ENCODE measurements around the gene C20orf204.

C20orf204 gene

DNA sequence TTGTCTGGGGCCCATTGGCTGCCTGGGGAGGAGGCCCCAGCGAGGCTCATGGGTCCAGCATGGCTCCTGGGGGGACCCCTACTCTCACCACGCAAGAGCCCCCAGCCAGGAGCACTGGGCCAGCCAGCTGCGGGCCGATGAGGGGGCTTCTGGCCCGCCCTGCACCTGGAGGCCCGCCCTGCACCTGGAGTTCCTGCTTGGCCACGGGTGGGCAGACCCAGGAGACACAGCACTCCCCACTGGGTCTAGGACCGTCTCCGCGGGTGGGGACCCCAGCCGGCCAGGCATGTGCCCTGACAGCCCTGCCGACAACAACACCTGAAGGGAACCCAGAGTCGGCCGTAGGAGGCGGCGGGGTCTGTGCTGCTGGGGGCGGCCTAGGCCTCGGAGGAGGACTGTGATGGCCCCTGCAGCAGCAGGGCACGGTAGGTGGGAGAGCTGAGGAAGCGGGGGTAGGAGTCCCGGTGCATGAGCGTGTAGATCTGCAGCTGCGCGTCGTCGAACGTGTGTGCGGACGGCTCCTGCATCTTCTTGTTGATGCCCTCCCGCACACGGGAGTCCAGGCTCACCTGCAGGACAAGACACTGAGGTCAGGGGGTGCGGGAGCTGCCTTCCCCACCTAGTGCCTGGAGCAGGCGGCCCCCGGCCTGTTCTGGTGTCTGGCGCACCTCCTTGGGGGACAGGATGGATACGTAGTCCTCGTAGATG, 37.6 kb downstream of the C20orf204 start:
- Histone ChIP-seq H3K9ac (ENCODE audit: low read depth, low read length) (no peak overlapping the region), H3K36me3 (ENCODE audit: insufficient read depth, low read length) (no peaks in the 10 kb centered on the region), H3K9me3 (ENCODE audit: control insufficient read depth, insufficient read depth, low read length) (no peaks in the 10 kb centered on the region), H3K4me1 (ENCODE audit: insufficient read depth, low read length) (no peaks in the 10 kb centered on the region; the same call in 1 of the 2 replicates)

DNA sequence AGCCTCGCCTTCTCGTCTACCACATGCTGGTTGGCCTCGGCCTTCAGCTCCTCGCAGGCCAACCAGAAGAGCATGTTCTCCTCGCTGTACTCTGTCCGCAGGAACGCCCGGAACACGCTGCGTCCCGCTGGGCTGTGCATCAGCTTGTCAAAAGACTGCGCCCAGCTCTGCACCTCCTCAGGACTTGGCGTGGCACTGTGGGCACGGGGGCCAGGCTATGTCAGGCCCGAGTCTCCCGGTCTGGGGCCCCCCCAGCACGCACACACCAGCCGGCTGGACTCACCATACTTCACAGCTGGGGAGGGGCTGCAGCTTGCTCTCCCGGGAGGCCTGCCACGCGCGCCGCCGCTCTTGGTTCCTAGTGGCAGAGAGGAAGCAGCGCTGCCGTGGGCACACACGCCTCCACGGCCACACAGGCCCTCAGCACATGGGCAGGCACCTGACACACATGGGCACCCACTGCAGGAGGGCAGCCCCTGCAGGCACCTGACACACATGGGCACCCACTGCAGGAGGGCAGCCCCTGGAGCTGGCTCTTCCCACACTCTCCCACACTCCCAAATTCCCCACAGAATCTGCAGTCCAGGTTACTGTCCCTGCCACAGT, 38.3 kb downstream of the C20orf204 start:
- H3K9me3 ChIP-seq (ENCODE audit: control insufficient read depth, insufficient read depth, low read length) = no peaks in the 10 kb centered on the region
- H3K9ac ChIP-seq (ENCODE audit: low read depth, low read length) = no peak overlapping the region
- H3K4me1 ChIP-seq (ENCODE audit: insufficient read depth, low read length) = no peaks in the 10 kb centered on the region; the same call in 1 of the 2 replicates
- no peaks in the 10 kb centered on the region for H3K36me3 ChIP-seq (ENCODE audit: insufficient read depth, low read length)

DNA sequence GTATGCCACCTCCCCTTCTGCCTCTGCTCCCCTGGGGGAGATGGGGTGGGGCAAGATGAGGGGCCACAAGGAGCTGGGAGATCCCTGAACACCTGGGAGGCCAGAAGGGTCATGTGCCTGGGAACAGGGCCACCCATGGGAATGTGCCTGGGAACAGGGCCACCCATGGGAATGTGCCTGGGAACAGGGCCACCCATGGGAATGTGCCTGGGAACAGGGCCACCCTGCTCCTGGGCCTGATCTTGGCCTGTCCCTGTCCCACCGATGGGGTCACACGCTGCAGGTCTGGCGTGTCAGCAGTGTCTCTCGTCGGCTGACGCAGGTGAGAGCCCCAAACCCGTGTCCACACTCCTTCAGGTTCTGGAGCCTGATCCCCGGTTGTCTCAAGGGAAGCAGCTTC, 39.0 kb downstream of the C20orf204 start:
- Histone ChIP-seq H3K9ac (ENCODE audit: low read depth, low read length) (no peak overlapping the region), H3K9me3 (ENCODE audit: control insufficient read depth, insufficient read depth, low read length) (no peaks in the 10 kb centered on the region), H3K36me3 (ENCODE audit: insufficient read depth, low read length) (no peaks in the 10 kb centered on the region), H3K4me1 (ENCODE audit: insufficient read depth, low read length) (no peaks in the 10 kb centered on the region; the same call in 1 of the 2 replicates)

DNA sequence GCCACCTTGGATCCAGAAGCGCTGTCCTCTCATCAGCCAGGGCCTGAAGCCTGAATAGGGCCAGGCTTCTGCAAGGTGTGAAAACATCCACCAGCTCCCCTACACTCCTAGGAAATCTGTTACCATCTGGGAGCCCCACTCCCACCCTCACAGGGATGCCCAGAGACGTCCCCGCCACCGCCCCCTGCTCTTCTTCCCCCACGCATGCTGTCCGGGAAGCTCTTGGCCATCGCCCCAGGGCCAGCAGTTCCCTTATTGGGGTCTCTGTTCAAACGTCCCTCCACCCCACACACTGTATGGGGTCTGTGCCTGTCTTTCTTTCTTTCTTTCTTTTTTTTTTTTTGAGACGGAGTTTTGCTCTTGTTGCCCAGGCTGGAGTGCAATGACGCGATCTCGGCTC, 39.6 kb downstream of the C20orf204 start:
- no peaks in the 10 kb centered on the region for H3K9me3 ChIP-seq (ENCODE audit: control insufficient read depth, insufficient read depth, low read length)
- H3K4me1 ChIP-seq (ENCODE audit: insufficient read depth, low read length) = no peaks in the 10 kb centered on the region; the same call in 1 of the 2 replicates
- H3K9ac ChIP-seq (ENCODE audit: low read depth, low read length) = no peak overlapping the region
- H3K36me3 ChIP-seq (ENCODE audit: insufficient read depth, low read length) = no peaks in the 10 kb centered on the region

DNA sequence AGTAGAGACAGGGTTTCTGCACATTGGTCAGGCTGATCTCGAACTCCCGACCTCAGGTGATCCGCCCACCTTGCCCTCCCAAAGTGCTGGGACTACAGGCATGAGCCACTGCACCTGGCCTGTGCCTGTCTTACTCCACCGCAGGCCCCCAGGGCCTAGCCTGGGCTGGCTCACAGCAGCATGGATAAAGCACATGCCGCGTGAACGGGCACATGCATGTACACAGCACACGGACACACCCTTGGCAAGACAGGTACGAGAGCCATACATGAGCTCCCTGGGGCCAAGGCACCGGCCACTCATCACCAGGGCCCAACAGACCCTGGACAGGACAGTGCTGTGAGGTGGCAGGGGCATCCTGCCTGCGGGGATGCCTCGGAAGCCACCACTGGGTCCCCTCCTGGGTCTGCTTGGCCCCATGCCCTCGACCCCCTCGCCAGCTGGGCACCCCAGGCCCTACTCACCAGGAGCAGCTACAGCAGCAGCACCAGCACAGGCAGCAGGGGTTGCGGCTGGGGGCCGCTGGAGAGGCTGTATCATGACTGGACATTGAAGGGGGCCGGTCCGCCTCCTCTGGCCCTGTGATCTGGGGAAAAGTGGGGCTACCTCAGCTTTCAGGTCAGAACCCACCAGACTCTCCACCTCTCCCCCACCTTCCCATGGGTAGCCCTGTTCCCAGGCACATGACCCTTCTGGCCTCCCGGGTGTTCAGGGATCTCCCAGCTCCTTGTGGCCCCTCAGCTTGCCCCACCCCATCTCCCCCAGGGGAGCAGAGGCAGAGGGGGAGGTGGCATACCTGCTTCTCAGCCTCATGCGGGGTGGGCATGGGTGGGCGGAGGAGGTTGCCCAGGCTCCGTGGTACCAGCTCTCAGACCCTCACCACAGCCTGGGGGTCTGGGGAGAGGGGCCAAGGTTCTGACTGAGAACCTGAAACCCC, 40.3 kb downstream of the C20orf204 start:
- Histone ChIP-seq H3K9ac (ENCODE audit: low read depth, low read length) (no peak overlapping the region), H3K9me3 (ENCODE audit: control insufficient read depth, insufficient read depth, low read length) (no peaks in the 10 kb centered on the region), H3K36me3 (ENCODE audit: insufficient read depth, low read length) (no peaks in the 10 kb centered on the region), H3K4me1 (ENCODE audit: insufficient read depth, low read length) (no peaks in the 10 kb centered on the region; the same call in 1 of the 2 replicates)

DNA sequence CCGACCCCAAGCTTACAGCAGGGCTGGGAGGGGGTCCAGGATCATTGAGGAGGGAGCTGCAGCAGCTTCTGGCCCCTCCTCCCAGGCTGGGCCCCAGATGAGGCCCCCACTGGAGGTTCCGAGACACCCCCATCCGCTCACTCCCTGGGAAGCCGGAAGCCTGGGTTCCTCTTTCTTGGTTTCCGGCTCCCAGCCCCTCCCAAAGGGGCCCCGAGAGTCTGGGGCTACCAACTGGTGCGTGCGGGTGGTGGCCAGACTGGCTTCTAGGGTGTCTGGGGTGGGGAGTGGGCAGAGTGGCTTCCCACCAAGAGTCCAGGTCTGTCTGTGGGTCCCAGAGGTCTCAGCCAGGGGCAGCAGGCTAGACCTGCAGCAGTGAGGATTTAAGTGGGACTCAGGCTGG, 41.1 kb downstream of the C20orf204 start:
- Histone ChIP-seq H3K9ac (ENCODE audit: low read depth, low read length) (no peak overlapping the region), H3K36me3 (ENCODE audit: insufficient read depth, low read length) (no peaks in the 10 kb centered on the region)

DNA sequence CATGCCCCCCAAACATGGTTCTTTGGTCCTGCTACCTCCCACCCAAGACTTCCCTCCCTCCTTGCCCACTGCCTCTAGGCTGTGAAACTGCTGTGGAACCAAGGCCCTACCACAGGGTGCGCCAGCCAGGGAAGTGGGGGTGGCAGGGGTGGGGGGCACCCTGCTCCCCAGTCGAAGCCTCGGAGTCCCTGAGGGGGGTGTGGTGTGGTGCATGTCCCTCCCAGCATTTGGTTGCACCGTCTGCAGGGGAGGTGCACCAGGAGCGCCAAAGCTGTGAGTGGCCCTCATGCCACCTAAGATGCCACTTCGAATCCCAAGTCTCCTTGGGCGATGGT, 41.5 kb downstream of the C20orf204 start:
- no peaks in the 10 kb centered on the region for H3K36me3 ChIP-seq (ENCODE audit: insufficient read depth, low read length)
- H3K9ac ChIP-seq (ENCODE audit: low read depth, low read length) = no peak overlapping the region
- peaks cover 6% of the 10 kb centered on the region; the same call in 1 of the 2 replicates for H3K4me1 ChIP-seq (ENCODE audit: insufficient read depth, low read length)
- no peaks in the 10 kb centered on the region for H3K9me3 ChIP-seq (ENCODE audit: control insufficient read depth, insufficient read depth, low read length)

More for the DNA sequence above, 41.1 kb downstream of the C20orf204 start:
- Histone ChIP-seq H3K4me1 (ENCODE audit: insufficient read depth, low read length) (peaks cover 1% of the 10 kb centered on the region; the same call in 1 of the 2 replicates), H3K9me3 (ENCODE audit: control insufficient read depth, insufficient read depth, low read length) (no peaks in the 10 kb centered on the region)

DNA sequence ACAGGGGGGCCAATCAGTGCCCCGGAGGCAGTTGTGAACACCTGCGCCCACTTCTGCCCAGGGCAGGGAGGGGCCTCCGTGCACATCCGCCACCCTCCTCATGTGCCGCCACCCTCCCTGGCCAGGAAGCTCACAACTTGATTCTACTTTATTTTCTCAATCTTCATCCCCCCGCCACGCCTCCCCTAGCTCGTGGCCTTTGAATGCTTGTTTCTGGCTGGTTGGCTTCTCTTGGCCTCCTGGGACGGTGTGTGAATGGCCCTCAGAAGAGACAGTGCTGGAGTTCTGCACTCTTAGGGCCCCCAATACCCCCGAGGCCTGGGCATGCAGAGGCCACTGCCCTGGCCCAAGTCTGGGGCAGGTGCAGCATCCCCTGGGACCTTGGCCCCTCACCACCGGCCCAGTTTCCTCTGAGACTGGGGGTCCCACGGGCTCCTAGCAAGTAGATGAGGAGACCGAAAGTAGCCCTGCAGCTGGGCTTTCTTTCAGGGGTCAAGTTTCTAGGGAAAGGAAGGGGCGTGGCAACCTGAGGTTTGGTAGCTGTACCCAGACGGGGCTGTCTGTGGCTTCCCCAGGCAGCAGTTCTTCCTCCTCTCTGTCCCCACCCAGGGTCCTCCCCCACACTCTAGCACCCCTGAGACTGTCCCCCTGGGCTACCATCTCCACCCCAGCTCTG, 42.0 kb downstream of the C20orf204 start:
- H3K4me1 ChIP-seq (ENCODE audit: insufficient read depth, low read length) = peaks cover 6% of the 10 kb centered on the region; the same call in 1 of the 2 replicates
- no peak overlapping the region for H3K9ac ChIP-seq (ENCODE audit: low read depth, low read length)

DNA sequence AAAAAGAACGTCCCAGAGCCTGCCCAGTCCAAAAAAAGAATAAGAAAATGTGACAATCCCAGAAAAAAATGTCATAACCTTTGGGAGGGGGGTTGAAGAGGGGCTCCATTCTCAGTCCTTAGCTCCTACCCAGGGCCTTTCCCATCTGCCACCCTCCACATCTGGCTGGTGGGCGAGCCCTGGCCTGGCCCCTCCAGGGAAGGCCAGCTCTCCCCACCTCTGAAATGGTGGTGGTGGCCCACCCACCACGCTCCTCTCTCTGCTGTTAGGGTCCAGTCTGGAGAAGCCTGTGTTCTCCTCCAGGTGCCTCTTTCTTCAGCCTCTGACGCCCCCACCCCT, 42.9 kb downstream of the C20orf204 start:
- Histone ChIP-seq H3K9me3 (ENCODE audit: control insufficient read depth, insufficient read depth, low read length) (no peaks in the 10 kb centered on the region), H3K36me3 (ENCODE audit: insufficient read depth, low read length) (no peaks in the 10 kb centered on the region), H3K4me1 (ENCODE audit: insufficient read depth, low read length) (peaks cover 6% of the 10 kb centered on the region; the same call in 1 of the 2 replicates), H3K9ac (ENCODE audit: low read depth, low read length) (peak overlapping the region; percentile 72)

More for the DNA sequence above, 42.0 kb downstream of the C20orf204 start:
- no peaks in the 10 kb centered on the region for H3K9me3 ChIP-seq (ENCODE audit: control insufficient read depth, insufficient read depth, low read length)
- H3K36me3 ChIP-seq (ENCODE audit: insufficient read depth, low read length) = no peaks in the 10 kb centered on the region

DNA sequence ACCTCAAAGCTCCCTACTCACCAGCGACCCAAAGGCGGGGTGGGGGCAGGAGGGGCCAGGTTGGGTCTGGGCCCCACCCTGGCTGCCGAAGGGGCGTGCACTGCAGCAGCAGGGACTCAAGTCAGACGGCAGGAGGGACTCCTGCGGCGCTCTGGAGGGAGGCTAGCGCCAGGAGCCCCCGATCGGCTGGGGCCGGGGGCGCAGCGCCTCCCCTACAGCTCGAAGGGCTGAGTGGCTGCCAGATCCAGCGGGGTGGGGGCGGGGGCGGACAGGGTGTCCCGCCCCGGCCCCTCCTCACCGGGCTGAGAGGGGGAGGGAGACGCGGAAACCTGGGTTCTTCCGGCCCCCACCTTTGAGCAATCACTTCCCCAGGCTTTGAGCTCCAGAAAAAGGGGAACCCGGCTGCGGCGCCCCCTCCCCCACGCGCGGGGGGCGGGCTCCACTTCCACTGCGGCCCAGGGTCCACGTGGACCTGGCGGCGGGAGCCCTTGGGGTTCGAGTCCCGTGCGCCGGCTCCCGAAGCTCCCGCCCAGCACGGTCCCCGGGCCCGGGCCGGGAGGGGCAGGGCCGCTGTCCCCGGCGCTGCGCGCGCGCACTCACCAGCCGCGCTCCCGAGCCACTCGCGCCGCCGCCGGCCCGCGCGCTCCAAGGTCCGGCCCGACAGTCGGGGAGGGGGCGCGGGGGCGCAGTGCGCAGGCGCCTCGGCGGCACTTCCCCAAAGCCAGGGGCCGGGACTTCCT, 43.5 kb downstream of the C20orf204 start, which contains the start of gene RGS19:
TSS of gene RGS19 (minus strand) at position 246 of the 740 bp plus-strand sequence. CDS start 2,632 bp downstream, outside the sequence.
- no peaks in the 10 kb centered on the region for H3K36me3 ChIP-seq (ENCODE audit: insufficient read depth, low read length)
- peak within 1 kb of the TSS; percentile 72 for H3K9ac ChIP-seq (ENCODE audit: low read depth, low read length)
- peaks cover 7% of the 10 kb centered on the region; the same call in 1 of the 2 replicates for H3K4me1 ChIP-seq (ENCODE audit: insufficient read depth, low read length)
- H3K9me3 ChIP-seq (ENCODE audit: control insufficient read depth, insufficient read depth, low read length) = no peaks in the 10 kb centered on the region

DNA sequence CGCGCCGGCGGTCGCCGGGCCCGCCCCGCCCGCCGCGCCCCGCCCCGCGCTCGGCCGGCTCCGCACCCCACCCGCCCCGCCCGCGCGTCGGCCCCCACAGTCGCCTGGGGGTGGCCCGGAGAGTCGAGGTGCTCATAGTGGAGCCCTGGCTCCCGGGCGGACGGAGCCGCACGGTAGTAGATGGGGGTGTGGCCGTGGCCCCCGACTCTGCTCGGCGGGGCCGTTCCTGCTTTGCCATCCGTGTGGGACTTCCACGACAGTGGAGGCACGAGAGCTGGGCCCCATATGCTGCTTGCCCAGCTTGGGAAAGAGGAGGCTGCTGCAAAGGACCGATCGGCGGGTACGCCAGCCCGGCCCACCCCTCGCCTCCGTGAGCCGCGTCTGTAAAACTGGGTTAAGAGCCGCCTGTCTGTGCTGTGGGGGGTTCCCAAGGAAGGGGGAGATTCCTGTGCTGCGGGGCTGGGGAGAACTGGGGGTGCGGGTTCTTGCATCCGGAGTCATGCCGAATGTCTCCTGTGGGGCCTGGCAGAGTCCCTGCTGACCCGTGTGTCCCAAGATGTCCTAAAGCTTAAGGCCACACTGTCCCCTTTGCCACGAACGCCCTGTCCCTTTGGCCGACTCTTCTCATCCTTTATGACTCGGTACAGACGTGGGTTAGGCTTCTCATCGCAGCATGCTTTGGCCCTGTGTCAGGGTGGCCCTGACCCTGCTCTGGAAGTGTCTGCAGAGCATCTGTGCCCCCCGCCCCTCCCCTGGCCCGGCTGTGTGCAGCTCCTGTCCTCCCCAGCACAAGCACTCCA, 44.2 kb downstream of the C20orf204 start, which contains the start of gene OPRL1:
TSS of gene OPRL1 (plus strand) at position 70 of the 800 bp plus-strand sequence. CDS start 12,639 bp downstream, outside the sequence.
- peak within 1 kb of the TSS; percentile 72 for H3K9ac ChIP-seq (ENCODE audit: low read depth, low read length)
- peaks cover 9% of the 10 kb centered on the region; the same call in 1 of the 2 replicates for H3K4me1 ChIP-seq (ENCODE audit: insufficient read depth, low read length)
- H3K9me3 ChIP-seq (ENCODE audit: control insufficient read depth, insufficient read depth, low read length) = no peaks in the 10 kb centered on the region
- H3K36me3 ChIP-seq (ENCODE audit: insufficient read depth, low read length) = no peaks in the 10 kb centered on the region

DNA sequence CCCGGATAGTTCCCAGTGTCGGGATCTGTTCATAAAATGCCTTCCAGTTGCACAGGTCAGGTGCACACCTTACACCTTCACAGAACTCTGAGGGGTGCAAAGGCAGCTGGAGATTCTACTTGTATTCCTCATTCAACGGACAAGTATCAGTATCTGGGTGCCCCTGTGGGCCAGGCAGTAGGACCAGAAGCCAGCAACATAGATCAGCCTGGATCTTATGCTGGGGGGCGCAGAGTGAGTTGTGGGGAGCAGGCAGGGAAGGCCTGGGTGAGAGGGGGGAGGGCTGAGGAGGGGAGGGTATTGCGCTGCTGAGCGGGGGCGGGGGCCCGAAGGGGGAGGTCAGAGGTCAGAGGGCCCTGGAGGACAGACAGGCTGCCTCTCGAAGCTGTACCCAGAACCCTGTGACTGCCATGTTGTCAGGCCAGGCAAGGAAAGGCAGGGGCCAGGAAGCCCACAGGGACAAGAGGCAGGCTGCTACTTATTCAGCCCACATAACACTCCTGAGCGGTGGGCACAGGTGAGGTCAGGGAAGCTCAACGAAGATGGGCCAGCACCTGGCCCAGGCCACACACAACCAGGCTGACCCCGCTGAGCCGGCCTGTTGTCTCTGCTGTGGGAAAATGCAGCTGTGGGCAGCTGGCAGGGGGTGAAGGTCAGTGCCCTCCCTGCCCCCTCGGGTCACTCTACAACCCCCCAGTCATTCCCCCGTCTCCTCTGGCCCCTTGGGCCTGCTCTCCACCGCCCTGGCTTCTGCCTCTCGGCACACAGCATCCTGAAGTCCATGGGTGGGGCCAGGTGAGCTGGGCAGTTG, 45.0 kb downstream of the C20orf204 start:
- no peaks in the 10 kb centered on the region for H3K36me3 ChIP-seq (ENCODE audit: insufficient read depth, low read length)
- peak overlapping the region; percentile 71; the same call in 1 of the 2 replicates for H3K9ac ChIP-seq (ENCODE audit: low read depth, low read length)
- peaks cover 9% of the 10 kb centered on the region; the same call in 1 of the 2 replicates for H3K4me1 ChIP-seq (ENCODE audit: insufficient read depth, low read length)
- H3K9me3 ChIP-seq (ENCODE audit: control insufficient read depth, insufficient read depth, low read length) = no peaks in the 10 kb centered on the region
